ENCODE measurements around the gene FRAS1.

DNA sequence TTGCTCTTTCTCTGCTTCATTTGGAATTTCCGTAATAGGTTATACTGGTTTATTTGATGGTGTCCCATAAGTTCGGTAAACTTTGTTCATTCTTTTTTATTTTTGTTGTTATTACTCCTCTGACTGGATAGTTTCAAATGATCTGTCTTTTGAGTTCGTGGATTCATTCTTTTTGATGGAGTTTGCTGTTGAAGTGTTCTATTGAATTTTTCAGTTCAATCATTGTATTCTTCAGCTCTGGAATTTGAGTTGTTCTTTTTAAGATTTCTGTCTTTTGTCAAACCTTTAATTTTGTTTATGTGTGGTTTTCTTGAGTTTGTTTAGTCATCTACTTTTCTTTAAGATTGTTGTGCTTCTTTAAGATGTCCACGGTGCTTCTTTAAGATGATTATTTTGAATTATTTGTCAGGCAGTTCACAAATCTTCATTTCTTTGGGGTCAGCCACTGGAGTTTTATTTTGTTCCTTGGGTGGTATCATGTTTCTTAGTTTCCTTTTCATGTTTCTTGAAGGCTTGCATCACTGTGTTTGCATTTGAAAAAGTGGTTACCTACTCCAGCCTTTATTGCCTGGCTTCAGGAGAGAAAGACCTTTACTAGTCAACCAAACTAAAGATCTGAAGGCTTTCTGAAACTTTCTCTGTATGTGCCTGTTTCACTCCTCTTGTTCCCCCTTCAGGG is 339.6 kb downstream of the FRAS1 start:
- TF ChIP-seq POLR2AphosphoS5 (IDR thresholded peaks at IDR 0.05; ENCODE audit: insufficient read depth, low read depth, low read length) (no peak), CTCF (IDR thresholded peaks at IDR 0.05; ENCODE audit: extremely low read depth in 1 of 2, insufficient read depth in 1 of 2, low read depth in 1 of 2, low read length in 2 of 2) (no peak), MAX (IDR thresholded peaks at IDR 0.05; ENCODE audit: insufficient read depth, insufficient read length) (no peak), POLR2A (IDR thresholded peaks at IDR 0.05; ENCODE audit: low read depth, low read length) (no peak), EZH2 (IDR thresholded peaks at IDR 0.05; ENCODE audit: borderline replicate concordance, low read depth, low read length, severe bottlenecking) (no peak), MYC (IDR thresholded peaks at IDR 0.05; ENCODE audit: low read depth, low read length) (no peak), FOS (IDR thresholded peaks at IDR 0.05; ENCODE audit: borderline replicate concordance, insufficient read depth, low read length) (no peak), JUN (IDR thresholded peaks at IDR 0.05; ENCODE audit: borderline replicate concordance, insufficient read depth, insufficient read length, low read depth) (no peak), GATA2 (IDR thresholded peaks at IDR 0.05; ENCODE audit: insufficient read depth, insufficient read length, low read depth, low read length) (no peak)

All from endothelial cell of umbilical vein (primary cell).